SJSA1 (cell line): ENCODE results near the gene PHF2. TPM values are rescaled to one million over a fixed set of nuclear protein-coding genes. Genes with fewer than 3 reads are reported as not detected.

Experiments used
- DNase-seq, 2 experiments: peaks; one replicate each; pipeline ENCODE4 v3.0.0-alpha.2; 2015 to 2020; ENCODE audit warnings: low spot score in 2 of 2, low read depth in 1 of 2
- H3K27ac ChIP-seq: fragments of 250-450 bp; sonication (Bioruptor Pico); 2 replicates; pipeline ENCODE4 v1.5.1; 2020; ENCODE audit warnings: mild to moderate bottlenecking, moderate library complexity
- H3K27me3 ChIP-seq: fragments of 250-450 bp; sonication (Bioruptor Pico); replicated peaks from 2 replicates; pipeline ENCODE4 v1.5.1; 2020; ENCODE audit warnings: mild to moderate bottlenecking, moderate library complexity
- H3K36me3 ChIP-seq: fragments of 250-450 bp; sonication (Bioruptor Pico); 2 replicates; pipeline ENCODE4 v1.5.1; 2020; ENCODE audit warnings: mild to moderate bottlenecking
- H3K4me1 ChIP-seq: fragments of 250-450 bp; sonication (Bioruptor Pico); replicated peaks from 2 replicates; pipeline ENCODE4 v1.6.1; 2021; ENCODE audit warnings: mild to moderate bottlenecking
- H3K4me3 ChIP-seq: fragments of 250-450 bp; sonication (Bioruptor Pico); 2 replicates; pipeline ENCODE4 v1.5.1; 2020; ENCODE audit warnings: mild to moderate bottlenecking
- H3K9me3 ChIP-seq: fragments of 250-450 bp; sonication (Bioruptor Pico); replicated peaks from 2 replicates; pipeline ENCODE4 v1.5.1; 2020; ENCODE audit warnings: mild to moderate bottlenecking
- total RNA-seq: library from RNA; depleted of rRNA; stranded (reverse); fragments of >200 nt; shearing (Covaris generic); gene quantifications from 2 replicates; pipeline ENCODE4 v1.2.3, GENCODE V29; 2014

The PHF2 gene
- total RNA-seq, 1 experiment from 2014 or later = 19.9 TPM

DNA sequence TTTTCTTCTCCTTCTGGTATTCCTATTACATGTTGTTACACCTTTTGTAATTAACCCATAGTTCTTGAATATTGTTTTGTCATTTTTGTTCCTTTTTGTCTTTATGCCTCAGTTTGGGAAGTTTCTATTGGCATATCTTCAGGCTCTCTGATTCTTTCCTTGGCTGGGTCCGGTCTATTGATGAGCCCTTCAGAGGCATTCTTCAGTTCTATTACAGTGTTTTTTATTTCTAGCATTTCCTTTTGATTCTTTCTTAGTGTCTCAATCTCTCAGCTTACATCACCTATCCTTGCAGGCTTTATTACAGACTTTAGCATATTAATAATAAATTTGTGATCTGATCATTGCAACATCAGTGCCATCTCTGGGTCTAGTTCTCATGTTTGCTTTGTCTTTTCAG, 33.8 kb downstream of the PHF2 start:
- Histone ChIP-seq H3K27me3 (no peaks in the 10 kb centered on the region), H3K9me3 (no peaks in the 10 kb centered on the region), H3K27ac (no peak overlapping the region), H3K36me3 (no peaks in the 10 kb centered on the region), H3K4me3 (no peak overlapping the region), H3K4me1 (peaks cover 8% of the 10 kb centered on the region)
- no peak for DNase-seq

GRCh38 chr9:93612052-93612795, 35.8 kb downstream of the PHF2 start:
- no peak for DNase-seq
- Histone ChIP-seq H3K4me3 (no peak overlapping the region), H3K36me3 (no peaks in the 10 kb centered on the region), H3K27ac (no peak overlapping the region), H3K27me3 (no peaks in the 10 kb centered on the region), H3K4me1 (peaks cover 8% of the 10 kb centered on the region), H3K9me3 (no peaks in the 10 kb centered on the region)

GRCh38 chr9:93612796-93613154, 36.4 kb downstream of the PHF2 start:
- no peaks in the 10 kb centered on the region for H3K36me3 ChIP-seq
- no peaks in the 10 kb centered on the region for H3K9me3 ChIP-seq
- H3K4me1 ChIP-seq = peaks cover 8% of the 10 kb centered on the region
- DNase-seq = no peak
- no peak overlapping the region for H3K27ac ChIP-seq
- no peaks in the 10 kb centered on the region for H3K27me3 ChIP-seq
- H3K4me3 ChIP-seq = no peak overlapping the region

GRCh38 chr9:93613174-93613573, 36.8 kb downstream of the PHF2 start:
- no peak overlapping the region for H3K4me3 ChIP-seq
- no peak overlapping the region for H3K27ac ChIP-seq
- no peaks in the 10 kb centered on the region for H3K36me3 ChIP-seq
- H3K4me1 ChIP-seq = peaks cover 8% of the 10 kb centered on the region
- H3K27me3 ChIP-seq = no peaks in the 10 kb centered on the region
- no peaks in the 10 kb centered on the region for H3K9me3 ChIP-seq
- no peak for DNase-seq

DNA sequence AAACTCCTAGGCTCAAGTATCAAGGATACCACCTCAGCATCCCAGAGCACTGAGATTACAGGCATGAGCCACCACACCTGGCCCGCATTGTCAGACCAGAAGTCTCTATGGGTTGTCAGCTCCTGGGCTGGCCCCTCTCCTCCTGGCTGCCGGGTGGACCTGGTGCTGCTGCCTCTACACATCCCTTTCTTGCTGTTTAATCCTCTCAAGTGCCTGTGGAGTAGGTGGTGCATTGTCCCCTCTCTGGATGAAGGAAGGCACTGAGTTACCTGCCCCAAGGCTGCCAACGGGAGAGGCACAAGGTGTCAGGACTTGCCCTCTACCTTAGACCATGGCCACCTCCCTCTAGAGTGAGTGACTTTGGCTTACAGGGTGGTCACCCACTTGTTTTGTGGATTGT, 37.4 kb downstream of the PHF2 start:
- H3K27me3 ChIP-seq = no peaks in the 10 kb centered on the region
- H3K4me3 ChIP-seq = no peak overlapping the region
- H3K27ac ChIP-seq = no peak overlapping the region
- H3K4me1 ChIP-seq = peaks cover 8% of the 10 kb centered on the region
- H3K9me3 ChIP-seq = no peaks in the 10 kb centered on the region
- no peak for DNase-seq
- H3K36me3 ChIP-seq = no peaks in the 10 kb centered on the region

GRCh38 chr9:93614830-93615468, 38.6 kb downstream of the PHF2 start:
- no peaks in the 10 kb centered on the region for H3K27me3 ChIP-seq
- H3K4me3 ChIP-seq = no peak overlapping the region
- H3K9me3 ChIP-seq = no peaks in the 10 kb centered on the region
- DNase-seq = no peak
- peaks cover 8% of the 10 kb centered on the region for H3K4me1 ChIP-seq
- H3K27ac ChIP-seq = no peak overlapping the region
- no peaks in the 10 kb centered on the region for H3K36me3 ChIP-seq

GRCh38 chr9:93616044-93616443, 39.7 kb downstream of the PHF2 start:
- Histone ChIP-seq H3K9me3 (no peaks in the 10 kb centered on the region), H3K27ac (no peak overlapping the region), H3K4me1 (peaks cover 8% of the 10 kb centered on the region), H3K36me3 (no peaks in the 10 kb centered on the region), H3K4me3 (no peak overlapping the region), H3K27me3 (no peaks in the 10 kb centered on the region)
- DNase-seq = no peak

GRCh38 chr9:93617273-93617672, 40.9 kb downstream of the PHF2 start:
- DNase-seq = no peak
- peaks cover 7% of the 10 kb centered on the region for H3K4me1 ChIP-seq

GRCh38 chr9:93619272-93619775, 42.9 kb downstream of the PHF2 start:
- H3K27ac ChIP-seq = no peak overlapping the region
- no peaks in the 10 kb centered on the region for H3K27me3 ChIP-seq
- no peak overlapping the region for H3K4me3 ChIP-seq
- no peaks in the 10 kb centered on the region for H3K4me1 ChIP-seq
- H3K36me3 ChIP-seq = no peaks in the 10 kb centered on the region
- no peaks in the 10 kb centered on the region for H3K9me3 ChIP-seq
- DNase-seq = no peak

More at GRCh38 chr9:93617273-93617672, 40.9 kb downstream of the PHF2 start:
- Histone ChIP-seq H3K36me3 (no peaks in the 10 kb centered on the region), H3K4me3 (no peak overlapping the region), H3K9me3 (no peaks in the 10 kb centered on the region), H3K27me3 (no peaks in the 10 kb centered on the region), H3K27ac (no peak overlapping the region)

DNA sequence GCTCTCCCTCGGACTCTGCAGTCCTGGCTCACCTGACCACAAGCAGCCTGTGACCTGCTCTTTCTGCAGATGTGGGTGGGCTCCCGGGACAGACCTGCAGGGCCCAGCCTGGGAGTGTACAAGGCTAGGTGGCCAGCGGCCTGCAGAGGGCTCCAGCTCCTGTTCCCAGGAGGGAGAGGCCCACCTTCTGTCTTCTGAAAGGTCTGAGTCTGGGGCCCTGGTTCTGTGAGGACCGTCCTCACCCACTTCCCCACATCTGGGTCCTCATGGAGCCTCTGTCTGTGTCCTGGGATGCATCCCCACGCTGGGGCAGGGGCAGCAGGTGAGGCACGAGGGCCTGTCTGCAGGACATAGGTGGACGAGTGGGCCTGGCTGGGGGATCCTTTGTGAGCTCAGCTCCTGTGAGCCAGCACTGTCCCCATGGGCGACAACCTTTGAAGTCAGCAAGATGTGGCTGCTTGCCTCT, 43.7 kb downstream of the PHF2 start:
- Histone ChIP-seq H3K27ac (no peak overlapping the region), H3K9me3 (no peaks in the 10 kb centered on the region), H3K4me3 (no peak overlapping the region), H3K4me1 (no peaks in the 10 kb centered on the region), H3K27me3 (no peaks in the 10 kb centered on the region), H3K36me3 (no peaks in the 10 kb centered on the region)
- DNase-seq = no peak

DNA sequence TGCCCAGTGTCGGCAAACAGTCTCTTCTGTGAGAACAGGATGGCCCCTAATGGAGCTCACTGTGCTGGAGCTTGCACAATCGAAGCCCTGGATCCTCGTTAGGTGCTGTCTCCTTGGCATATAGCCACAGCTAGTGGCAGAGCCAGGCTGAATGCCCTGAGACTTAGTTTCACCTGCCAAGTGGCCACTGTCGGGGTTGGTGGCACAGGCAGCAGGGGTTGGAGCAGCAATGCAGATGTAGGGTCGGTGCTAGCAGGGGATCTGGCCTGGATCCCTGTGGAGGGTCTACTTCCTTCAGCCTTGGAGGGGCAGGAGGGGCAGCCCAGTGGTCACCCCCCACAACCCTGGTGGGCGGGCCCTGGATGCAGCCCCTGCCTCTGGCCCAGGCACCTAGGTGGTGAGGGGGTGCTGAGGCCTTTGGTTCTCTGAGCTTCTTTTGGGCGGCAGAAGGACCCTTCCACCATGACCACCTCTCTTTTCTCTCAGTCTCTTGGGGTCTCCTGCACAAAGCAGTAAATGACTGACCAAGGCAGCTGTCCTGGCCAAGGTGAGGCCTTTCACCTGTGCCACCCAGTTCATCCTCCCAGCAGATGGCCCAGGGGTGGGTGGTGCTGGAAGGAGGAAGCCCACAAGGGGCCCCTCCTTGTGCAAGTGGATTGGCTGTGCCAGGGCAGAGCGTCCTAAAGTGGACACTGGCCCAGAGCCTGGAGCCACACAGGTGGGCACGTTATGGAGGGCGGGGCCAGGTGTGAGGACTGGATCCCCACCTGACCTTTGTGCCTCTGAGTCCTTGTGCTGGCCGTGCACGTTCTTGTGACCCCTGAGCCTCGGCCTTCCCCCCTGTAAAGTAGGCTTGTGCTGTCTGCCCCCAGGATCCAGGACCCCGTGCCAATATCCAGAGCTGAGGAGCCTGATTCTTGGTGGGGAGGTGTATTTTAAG, 44.8 kb downstream of the PHF2 start:
- H3K36me3 ChIP-seq = no peaks in the 10 kb centered on the region
- no peak overlapping the region for H3K4me3 ChIP-seq
- DNase-seq = no peak
- no peaks in the 10 kb centered on the region for H3K9me3 ChIP-seq
- H3K27ac ChIP-seq = no peak overlapping the region
- H3K4me1 ChIP-seq = no peaks in the 10 kb centered on the region
- H3K27me3 ChIP-seq = no peaks in the 10 kb centered on the region

DNA sequence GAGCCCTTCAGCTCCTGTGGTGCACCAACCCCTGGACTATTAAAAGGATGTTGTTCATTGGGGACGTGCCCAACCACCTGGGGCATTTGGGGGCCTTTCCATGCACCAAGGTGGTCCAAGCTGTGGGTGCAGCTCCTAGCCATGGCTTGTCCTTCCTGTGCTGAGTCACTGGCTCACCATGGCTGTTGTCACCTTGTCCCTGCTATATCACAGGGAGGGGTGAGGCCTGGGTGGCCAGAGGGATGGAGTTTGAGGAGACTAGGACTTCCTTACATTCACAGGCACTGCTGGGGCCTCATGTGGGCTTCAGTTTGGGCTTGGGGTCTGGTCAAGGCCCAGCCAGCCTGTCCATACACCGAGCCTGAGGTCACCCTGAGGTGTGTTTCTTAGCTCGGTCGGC, 45.5 kb downstream of the PHF2 start:
- no peaks in the 10 kb centered on the region for H3K36me3 ChIP-seq
- H3K27ac ChIP-seq = no peak overlapping the region
- no peak overlapping the region for H3K4me3 ChIP-seq
- H3K9me3 ChIP-seq = no peaks in the 10 kb centered on the region
- no peak for DNase-seq
- H3K27me3 ChIP-seq = no peaks in the 10 kb centered on the region
- no peaks in the 10 kb centered on the region for H3K4me1 ChIP-seq

DNA sequence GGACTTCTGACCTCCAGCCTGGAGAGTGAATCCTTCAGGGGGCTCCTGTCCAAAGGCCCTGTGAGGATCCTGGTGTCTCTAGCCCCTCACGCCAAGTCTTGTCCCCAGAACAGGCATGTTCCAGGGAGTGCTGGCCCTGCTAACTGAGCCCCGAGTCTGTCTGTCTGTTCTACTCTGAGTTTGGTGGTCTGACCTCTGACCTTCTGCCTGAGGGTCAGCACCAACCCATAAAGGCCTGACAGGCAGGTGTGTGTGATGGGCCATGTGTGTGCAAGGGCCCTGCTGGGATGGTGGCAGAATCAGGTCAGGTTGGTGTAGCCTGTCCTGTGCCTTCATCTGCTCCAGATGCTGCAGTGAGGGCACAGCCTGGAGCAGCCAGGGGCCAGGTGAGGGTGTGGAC, 46.3 kb downstream of the PHF2 start:
- Histone ChIP-seq H3K4me1 (no peaks in the 10 kb centered on the region), H3K27me3 (no peaks in the 10 kb centered on the region), H3K9me3 (no peaks in the 10 kb centered on the region), H3K4me3 (no peak overlapping the region), H3K36me3 (no peaks in the 10 kb centered on the region), H3K27ac (no peak overlapping the region)
- no peak for DNase-seq
